Measurements from ENCODE around the gene RALGDS.

RALGDS gene

GRCh38 chr9:133118568-133118967 lies 2.5 kb downstream of the RALGDS start:
- DNase-seq = no peak

GRCh38 chr9:133118179-133118520 lies 2.9 kb downstream of the RALGDS start:
- no peak for DNase-seq

DNA sequence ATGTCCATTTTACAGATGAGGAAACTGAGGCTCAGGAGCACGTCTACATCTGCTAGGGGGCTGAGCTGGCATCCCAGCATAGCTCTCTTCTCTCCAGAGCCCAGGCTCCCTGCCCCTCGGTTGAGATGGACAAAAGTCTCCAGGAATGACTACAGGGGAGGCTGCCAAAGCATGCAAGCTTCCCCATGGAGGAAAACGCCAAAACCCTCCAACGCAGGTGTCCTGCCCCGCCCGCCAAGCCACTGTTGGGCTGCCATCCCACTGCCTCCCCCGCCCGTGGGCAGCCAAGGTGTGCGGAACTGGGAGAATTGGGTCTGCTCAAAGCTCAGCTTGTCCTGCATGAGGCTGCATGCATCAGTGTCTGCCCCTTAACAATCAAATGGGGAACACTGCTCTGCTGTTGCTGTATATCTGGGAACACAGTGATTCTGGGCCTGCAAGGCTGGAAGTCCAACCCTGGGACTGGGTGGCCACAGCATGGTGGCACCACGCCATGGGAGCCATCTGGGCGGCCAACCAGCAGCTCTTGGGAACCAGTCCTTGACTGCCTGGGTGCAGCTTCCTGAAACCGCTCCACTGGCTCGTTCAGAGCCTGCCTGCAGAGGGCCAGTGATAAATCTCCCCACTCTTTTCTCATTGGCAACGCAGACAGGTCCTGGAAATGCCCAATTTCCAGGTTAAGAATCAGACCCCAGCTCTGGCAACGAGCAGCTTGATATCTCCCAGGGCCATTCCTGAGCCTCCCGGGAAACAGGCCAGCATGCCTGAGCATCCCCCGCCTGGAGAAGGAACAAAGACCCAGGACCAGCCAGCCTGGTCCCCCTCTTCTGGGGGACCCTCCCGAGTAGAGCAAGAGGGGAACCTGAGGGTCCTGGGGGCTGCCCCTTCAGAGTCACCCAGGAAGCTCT lies 3.5 kb downstream of the RALGDS start:
- DNase-seq = no peak

- no peak for DNase-seq
These were observed 4.5 kb downstream of the RALGDS start for GRCh38 chr9:133116346-133117231.

DNA sequence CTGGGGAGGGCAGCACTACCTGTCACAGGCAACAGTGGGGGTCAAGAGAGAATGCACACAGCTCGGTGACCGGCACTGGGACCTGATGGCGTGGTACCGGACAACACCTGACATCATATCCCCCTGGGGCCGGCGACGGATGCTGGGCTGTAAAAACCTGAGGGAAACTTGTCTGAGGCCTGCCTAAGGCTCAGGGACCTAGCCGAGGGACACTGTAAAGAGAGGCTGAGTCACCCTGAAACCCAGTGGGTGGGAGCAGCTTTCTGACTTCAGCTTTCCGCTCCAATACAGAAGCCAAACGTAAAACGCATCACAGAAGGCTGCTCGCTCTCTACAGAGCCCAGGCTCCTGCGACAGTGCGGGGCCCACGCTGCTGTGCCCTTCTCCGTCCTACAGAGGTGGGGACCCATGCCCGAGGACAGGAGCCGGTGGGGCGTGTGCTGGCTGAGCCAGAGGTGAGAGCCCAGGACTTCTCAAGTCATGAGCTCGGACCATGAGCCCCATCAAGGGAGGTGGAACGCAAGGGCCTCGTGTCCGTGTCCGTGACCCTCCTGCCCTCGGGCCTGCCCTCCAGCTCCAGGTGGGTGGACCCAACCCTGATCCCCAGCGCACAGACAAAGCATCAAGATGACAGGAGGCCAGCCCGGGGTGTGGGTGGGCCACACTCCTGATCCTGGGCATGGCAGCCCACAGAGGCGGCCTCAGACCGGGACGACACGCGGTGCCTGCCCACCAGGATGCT lies 5.3 kb downstream of the RALGDS start:
- no peak for DNase-seq

DNA sequence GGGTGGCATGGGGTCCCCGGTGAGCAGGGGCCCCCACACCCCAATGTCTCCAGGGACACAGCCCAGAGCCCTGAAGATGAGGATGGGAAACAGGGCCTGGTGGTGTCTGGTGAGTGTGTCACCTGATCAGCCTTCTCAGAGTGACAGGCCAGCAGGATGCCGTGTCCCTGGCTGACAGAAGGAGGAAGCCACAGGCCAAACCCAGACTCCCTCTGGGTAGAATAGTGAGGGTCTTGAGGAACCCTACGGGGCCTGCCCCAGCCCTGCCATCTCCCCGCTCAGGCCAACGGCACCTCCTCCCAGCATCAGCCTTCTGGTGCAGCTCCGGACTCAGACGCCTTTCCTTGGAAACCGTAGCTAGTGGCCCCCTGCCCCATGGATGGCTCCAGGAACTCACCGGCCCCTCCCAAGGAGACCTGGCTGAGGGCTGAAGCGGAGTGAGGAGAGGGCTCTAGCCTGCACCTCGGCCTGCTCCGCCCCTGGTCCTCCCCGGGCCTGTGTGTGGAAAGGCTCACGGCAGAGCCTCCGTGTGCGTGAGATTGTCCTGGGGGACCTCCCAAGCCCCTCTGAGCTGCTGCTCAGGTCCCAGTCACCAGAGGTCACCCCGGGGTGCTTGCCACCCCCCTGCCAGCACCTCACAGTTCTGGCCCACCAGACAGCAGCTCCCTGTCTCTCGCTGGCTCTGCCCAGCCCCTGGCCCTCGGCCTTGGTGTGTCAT lies 6.0 kb downstream of the RALGDS start:
- no peak for DNase-seq

DNA sequence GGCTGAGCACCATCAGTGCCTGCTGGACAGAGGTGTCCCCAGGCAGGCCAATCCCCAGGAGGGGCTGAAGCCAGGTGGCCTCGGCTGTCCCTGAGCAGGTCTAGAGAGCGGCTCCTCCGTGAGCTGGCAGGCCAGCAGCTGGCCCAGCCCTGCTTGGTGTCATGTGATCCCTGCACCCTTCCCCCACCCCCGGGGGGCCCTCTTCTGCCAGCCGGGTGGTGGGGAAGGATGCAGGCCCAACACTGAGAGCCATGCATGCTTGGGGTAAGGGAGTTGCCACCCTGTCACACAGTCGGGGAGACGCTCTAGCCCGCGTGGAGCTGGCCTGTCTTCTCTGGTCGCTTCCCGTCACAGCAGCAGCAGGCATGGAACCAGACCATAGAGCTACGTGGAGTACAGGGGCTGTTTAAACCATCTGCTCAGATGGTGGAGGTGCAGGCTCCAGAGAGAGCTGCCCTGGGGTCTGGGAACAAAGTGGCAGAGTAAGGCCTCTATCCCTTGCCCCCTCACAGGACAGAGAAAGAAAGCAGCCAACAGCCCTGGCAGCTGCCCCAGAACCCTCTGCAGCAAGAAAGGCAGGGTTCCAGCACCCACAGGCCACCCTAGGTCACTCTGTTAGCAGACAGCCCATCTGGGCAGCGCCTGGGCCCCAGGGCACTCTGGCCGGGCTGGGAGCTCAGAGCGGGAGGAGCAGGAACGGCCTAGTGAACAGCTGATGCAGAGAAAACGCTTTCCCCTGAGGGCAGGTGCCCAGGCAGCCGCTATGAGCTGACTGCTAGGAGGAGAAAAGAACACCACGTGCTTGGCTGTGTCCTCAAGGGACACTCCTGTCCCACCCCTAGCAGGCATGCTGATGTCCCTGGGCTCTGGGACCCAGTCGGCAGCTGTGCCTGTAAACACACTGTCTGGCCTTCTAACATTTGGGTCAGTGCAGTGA lies 6.8 kb downstream of the RALGDS start:
- no peak for DNase-seq

GRCh38 chr9:133113163-133113948 lies 7.7 kb downstream of the RALGDS start:
- DNase-seq = no peak

GRCh38 chr9:133112663-133113026 lies 8.4 kb downstream of the RALGDS start:
- no peak for DNase-seq

DNA sequence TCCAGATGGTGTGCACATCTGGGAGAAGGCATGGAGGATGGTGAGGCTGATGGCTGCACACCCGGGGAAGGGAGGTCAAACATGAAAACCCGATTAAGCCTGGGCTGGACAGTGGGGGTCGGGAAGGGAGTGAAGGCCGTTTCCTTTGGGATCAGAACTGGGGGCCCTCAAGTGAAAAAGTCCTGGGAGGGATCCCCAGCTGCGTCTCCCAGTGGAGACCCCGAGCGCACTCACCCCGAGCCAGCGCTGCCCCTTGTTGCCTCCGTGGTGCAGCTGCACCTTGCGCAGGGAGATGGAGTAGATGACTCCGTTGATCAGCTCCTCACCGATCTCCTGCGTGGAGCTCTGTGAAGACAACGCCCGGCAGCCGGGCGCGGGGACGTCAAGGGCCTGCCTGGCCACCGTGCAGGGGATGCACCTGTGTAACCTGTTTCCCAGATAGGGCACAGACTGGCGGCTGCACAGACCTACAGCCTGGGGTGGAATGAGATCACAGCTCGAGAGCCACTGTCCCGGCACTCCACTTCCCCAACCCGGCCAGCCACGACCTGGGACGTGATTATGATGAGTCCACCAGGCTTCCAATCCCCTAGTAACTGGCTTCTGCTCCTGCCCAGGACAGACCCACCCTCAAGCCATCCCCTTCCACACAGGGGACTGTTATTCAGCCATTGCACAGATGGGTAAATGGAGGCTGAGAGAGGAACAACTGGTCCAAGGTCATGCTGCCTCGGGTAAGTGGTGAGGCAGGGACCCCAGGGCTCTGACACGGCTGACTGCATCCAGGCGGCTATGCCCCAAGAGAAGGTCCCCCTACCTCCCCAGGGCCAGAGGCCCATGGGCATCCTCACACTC lies 9.0 kb downstream of the RALGDS start:
- DNase-seq = no peak

DNA sequence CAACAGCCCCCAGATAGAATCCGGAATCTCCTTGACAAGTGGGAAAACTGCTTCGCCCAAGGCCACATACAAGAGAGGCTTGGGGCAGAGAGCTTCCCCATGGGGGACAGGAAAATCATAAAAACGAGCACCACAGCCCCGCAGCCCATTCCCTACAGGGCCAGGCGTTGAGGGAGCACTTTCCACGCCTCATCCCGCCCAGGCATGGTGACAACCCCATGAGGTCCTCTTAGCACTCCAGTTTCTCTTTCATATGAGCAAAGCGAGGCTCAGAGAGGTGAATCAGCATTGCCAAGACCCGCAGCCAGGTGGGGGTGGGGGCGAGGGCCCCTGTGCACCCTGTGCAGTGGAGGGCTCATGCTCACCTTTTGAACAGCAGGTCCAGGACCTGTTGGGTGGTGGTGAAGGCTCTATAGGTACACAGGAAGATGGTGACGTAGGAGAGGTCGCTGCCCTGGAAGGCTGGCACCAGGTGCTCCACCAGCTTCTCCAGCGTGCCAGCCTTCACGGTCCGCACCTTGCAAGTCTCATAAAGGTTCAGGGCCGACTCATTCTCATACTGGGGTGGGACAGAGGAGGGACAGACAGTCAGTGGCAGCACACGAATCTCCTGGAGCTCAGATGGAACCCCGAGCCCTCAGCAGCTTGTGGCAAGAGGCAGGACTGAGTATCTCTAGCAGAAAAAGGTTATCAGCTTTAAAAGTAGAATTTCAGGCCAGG lies 10.9 kb downstream of the RALGDS start:
- no peak for DNase-seq

GRCh38 chr9:133108794-133109641 lies 12.0 kb downstream of the RALGDS start:
- no peak for DNase-seq

DNA sequence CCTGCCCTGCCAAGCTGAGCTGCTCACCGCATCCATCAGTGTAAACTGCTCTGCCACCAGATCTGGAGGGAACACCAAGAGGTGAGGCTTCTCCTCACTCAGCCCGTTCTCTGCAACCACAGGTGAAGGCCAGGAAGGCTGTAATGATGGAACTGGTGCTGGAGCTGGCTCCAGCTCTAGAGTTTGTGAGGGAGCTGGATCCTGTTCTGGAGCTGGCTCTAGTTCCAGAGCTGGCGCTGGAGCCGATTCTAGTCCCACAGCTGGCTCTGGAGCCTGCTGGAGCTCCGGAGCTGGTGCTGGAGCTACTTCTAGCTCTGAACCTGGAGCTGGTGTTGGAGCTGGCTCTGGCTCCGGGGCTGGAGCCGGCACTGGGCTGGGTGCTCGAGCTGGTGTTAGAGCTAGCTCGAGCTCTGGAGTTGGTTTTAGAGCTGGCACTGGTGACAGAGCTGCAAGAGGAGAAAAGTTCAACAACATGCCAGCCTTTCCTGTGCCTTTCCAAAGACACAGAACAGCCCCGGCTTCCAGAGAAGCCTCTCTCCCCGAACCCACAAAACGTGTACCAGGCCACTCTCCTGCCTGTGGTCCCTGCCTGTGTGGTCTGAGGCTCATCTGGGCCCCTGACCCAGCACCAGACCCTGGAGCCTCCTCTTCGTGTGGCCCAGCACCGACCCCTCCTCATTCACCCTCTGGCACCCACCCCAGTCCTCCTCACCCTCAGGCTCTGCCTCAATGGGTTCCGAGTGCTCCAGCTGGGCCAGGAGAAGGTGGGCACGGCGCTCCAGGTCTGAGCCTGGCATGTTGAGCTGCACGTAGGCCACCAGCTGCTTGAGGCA lies 12.9 kb downstream of the RALGDS start:
- DNase-seq = no peak

DNA sequence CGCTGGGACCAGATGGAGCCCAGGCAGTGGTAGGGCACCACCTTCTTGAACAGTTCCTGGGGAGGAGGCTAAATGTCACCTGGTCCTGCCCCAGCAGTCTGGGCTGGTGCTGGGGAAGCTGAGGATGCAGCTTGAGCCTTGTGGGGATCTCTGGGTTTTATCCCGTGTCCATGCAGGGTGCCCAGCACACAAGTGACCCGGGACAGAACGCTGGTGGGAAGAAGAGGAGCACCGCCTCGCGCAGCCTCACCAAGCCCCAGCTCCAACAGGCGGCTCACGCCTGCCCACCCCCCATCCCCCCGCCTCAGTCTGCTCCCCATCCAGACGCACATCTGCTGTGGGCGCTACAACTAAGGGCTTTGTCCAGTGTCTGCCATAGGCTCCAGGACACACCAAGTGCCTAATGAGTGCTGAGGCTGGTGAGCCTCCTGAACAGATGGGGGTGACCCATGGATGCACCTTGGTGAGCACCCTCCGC lies 13.8 kb downstream of the RALGDS start:
- no peak for DNase-seq

DNA sequence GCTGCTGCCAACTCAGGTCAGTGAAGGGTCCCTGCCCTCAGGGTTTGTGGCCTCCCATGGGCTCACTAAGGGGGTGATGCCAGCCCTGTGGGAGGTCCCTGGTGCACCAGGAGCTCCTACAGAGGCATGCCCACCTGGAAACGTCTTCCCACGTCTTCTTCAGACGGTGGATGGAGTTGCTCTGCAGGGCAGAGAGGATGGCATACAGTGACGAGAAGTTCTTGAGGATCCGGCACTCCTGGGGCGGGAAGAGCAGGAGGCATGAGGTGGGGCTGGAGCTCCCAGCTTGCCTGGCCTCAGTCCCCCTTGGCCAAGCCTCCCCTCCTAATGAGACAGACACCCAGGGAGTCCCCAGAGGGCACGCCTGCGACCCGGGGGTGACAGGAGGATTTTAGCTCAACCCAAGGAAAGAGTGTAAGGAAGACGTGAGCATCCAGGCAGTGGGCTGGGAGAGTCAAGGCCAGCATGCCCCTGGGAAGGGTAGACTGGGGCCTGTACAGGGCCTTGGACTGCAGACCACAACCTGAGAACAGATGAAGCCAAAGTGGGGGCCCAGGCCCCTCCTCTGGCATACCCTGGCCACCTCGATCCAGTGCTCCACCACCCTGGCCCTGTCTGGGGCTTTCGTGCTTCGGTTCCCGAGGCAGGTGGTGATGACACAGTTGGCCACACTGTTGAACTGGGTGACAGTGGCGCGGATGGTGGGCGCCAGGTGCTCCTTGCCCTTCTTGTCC lies 14.4 kb downstream of the RALGDS start:
- DNase-seq = no peak

DNA sequence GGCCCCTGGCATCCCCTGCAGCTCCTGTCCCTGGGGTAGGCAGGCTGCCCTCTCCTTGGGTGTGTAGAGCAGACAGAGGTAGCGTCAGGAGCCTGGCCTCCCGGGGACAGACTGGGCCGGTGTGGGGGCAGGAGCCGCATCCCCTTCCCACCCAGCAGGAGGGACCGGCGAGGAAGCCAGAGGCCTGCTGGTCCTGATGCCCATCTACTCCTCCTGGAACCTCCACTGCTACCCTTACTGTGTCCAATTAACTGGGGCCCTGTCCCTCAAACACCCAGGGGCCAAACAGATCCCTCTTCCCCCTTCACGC lies 15.6 kb downstream of the RALGDS start:
- DNase-seq = no peak

Measured in effector CD8-positive, alpha-beta T cell (primary cell).